Measurements from ENCODE around the gene RNF144A.

Gene RNF144A

DNA sequence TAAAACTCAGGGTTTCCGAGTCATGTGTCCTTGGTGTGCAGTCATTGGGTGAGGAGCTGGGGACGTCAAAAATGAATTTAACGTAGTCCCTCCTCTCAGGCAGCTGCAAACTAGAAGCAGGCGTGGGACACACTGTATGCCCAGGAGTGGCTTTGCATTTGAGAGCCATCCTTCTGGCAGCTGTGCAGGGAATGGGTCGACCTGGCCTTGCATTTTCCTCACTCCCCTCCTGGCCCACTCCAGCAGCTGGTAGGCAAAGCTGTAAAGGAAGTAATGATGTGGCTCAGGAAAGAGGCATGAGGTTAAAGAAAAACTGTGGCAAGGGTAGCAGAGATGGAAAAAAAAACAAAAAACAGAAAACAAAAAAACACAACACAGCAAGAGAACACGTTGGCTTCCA lies 46.5 kb downstream of the RNF144A start:
- Histone ChIP-seq H3K27ac (ENCODE audit: low read length) (no peak overlapping the region), H3K9me2 (replicated peaks; ENCODE audit: insufficient read depth, low read length) (no peaks in the 10 kb centered on the region), H3K79me2 (ENCODE audit: low read length) (no peaks in the 10 kb centered on the region), H3K27me3 (replicated peaks; ENCODE audit: insufficient read depth, low read length) (no peaks in the 10 kb centered on the region), H3K36me3 (replicated peaks; ENCODE audit: insufficient read depth, low read length) (no peaks in the 10 kb centered on the region), H2AFZ (ENCODE audit: low read length) (no peak overlapping the region), H3F3A (ENCODE audit: insufficient read depth, low read length) (no peaks in the 10 kb centered on the region), H3K4me1 (ENCODE audit: low read length) (no peaks in the 10 kb centered on the region), H3K9ac (ENCODE audit: low read length) (no peak overlapping the region), H3K4me2 (ENCODE audit: low read depth, low read length) (no peak overlapping the region), H3K4me3 (ENCODE audit: low read length) (no peak overlapping the region), H4K20me1 (ENCODE audit: insufficient read depth, low read length) (no peaks in the 10 kb centered on the region), H3K9me3 (replicated peaks; ENCODE audit: insufficient read depth, low read length) (no peaks in the 10 kb centered on the region)
- no peak for DNase-seq
- TF ChIP-seq CTCF (IDR thresholded peaks at IDR 0.05; ENCODE audit: low read length) (no peak), EZH2phosphoT487 (IDR thresholded peaks at IDR 0.05; ENCODE audit: low read length) (no peak), EZH2 (optimal IDR thresholded peaks at IDR 0.05; ENCODE audit: low read depth, low read length) (no peak)

DNA sequence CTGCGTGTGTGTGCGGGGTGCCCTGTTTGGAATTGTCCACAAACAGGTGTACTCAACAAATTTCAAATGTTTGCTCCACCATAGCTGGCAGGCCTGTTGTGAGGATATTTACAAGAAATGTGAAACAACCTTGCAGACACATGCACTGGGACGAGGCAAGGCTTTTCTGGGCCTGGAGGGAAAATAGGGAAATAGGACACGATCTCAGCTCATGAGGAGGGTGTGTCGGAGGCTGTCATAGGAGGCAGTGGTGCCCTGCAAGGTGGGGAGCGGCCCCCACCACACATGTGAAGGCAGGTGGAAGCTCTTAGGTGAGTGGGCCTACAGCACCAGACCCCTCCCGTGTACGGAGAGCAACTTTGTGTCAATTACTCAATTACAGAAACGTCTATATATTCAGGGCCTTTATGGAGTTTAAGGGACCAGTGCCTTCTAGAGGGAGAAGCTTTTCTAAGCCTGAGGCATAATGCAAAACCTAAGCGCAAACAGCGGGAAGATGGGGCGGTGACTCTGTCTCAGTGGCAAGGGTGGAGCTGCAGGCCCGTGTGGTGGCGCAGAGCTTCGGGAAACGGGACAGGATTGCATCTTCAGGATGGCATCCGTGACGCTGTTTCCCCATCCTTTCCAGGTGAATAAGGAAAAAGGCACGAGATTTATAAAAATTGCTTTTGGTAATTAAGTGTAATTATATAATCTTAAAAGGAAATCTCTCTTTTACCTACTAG lies 48.0 kb downstream of the RNF144A start:
- H2AFZ ChIP-seq (ENCODE audit: low read length), result no peak overlapping the region
- no peak overlapping the region for H3K4me3 ChIP-seq (ENCODE audit: low read length)
- no peak for DNase-seq
- TF ChIP-seq EZH2 (optimal IDR thresholded peaks at IDR 0.05; ENCODE audit: low read depth, low read length), result no peak
- no peak for TF ChIP-seq EZH2phosphoT487 (IDR thresholded peaks at IDR 0.05; ENCODE audit: low read length)
- no peak for TF ChIP-seq CTCF (IDR thresholded peaks at IDR 0.05; ENCODE audit: low read length)
- no peaks in the 10 kb centered on the region for H4K20me1 ChIP-seq (ENCODE audit: insufficient read depth, low read length)
- H3K4me1 ChIP-seq (ENCODE audit: low read length), result no peaks in the 10 kb centered on the region
- H3K9me3 ChIP-seq (replicated peaks; ENCODE audit: insufficient read depth, low read length), result no peaks in the 10 kb centered on the region
- H3K4me2 ChIP-seq (ENCODE audit: low read depth, low read length), result no peak overlapping the region
- H3K27ac ChIP-seq (ENCODE audit: low read length), result no peak overlapping the region
- H3F3A ChIP-seq (ENCODE audit: insufficient read depth, low read length), result no peaks in the 10 kb centered on the region
- no peaks in the 10 kb centered on the region for H3K36me3 ChIP-seq (replicated peaks; ENCODE audit: insufficient read depth, low read length)
- H3K9me2 ChIP-seq (replicated peaks; ENCODE audit: insufficient read depth, low read length), result no peaks in the 10 kb centered on the region
- H3K79me2 ChIP-seq (ENCODE audit: low read length), result no peaks in the 10 kb centered on the region
- no peaks in the 10 kb centered on the region for H3K27me3 ChIP-seq (replicated peaks; ENCODE audit: insufficient read depth, low read length)
- no peak overlapping the region for H3K9ac ChIP-seq (ENCODE audit: low read length)

- TF ChIP-seq CTCF (IDR thresholded peaks at IDR 0.05; ENCODE audit: low read length) (no peak), EZH2phosphoT487 (IDR thresholded peaks at IDR 0.05; ENCODE audit: low read length) (no peak), EZH2 (optimal IDR thresholded peaks at IDR 0.05; ENCODE audit: low read depth, low read length) (no peak)
- no peaks in the 10 kb centered on the region for H3K9me3 ChIP-seq (replicated peaks; ENCODE audit: insufficient read depth, low read length)
- no peak overlapping the region for H3K4me3 ChIP-seq (ENCODE audit: low read length)
- no peaks in the 10 kb centered on the region for H3K79me2 ChIP-seq (ENCODE audit: low read length)
- H3F3A ChIP-seq (ENCODE audit: insufficient read depth, low read length), result no peaks in the 10 kb centered on the region
- no peaks in the 10 kb centered on the region for H4K20me1 ChIP-seq (ENCODE audit: insufficient read depth, low read length)
- no peak overlapping the region for H3K27ac ChIP-seq (ENCODE audit: low read length)
- no peak for DNase-seq
- no peak overlapping the region for H3K9ac ChIP-seq (ENCODE audit: low read length)
- no peaks in the 10 kb centered on the region for H3K9me2 ChIP-seq (replicated peaks; ENCODE audit: insufficient read depth, low read length)
- H3K4me2 ChIP-seq (ENCODE audit: low read depth, low read length), result no peak overlapping the region
- no peaks in the 10 kb centered on the region for H3K27me3 ChIP-seq (replicated peaks; ENCODE audit: insufficient read depth, low read length)
- H3K4me1 ChIP-seq (ENCODE audit: low read length), result no peaks in the 10 kb centered on the region
- H2AFZ ChIP-seq (ENCODE audit: low read length), result no peak overlapping the region
- no peaks in the 10 kb centered on the region for H3K36me3 ChIP-seq (replicated peaks; ENCODE audit: insufficient read depth, low read length)
Observed at GRCh38 chr2:6966446-6966940, 49.3 kb downstream of the RNF144A start.

Measured in MM.1S (cell line).